HG03558 (cell line): ENCODE data around the gene FSD2.
"Not testable (repeated sequence)": the region's sequence is repeated elsewhere in the genome, so short reads cannot be mapped to it uniquely, and the experiment has no call there.

Experiments used
- ATAC-seq: cut with Tn5 transposase; IDR thresholded peaks from one replicate; pipeline ENCODE4 v1.9.1; 2021; ENCODE audit warnings: moderate number of reproducible peaks; ENCODE audit not compliant: unreplicated experiment; ENCODE audit errors: extremely low read depth

FSD2 gene

DNA sequence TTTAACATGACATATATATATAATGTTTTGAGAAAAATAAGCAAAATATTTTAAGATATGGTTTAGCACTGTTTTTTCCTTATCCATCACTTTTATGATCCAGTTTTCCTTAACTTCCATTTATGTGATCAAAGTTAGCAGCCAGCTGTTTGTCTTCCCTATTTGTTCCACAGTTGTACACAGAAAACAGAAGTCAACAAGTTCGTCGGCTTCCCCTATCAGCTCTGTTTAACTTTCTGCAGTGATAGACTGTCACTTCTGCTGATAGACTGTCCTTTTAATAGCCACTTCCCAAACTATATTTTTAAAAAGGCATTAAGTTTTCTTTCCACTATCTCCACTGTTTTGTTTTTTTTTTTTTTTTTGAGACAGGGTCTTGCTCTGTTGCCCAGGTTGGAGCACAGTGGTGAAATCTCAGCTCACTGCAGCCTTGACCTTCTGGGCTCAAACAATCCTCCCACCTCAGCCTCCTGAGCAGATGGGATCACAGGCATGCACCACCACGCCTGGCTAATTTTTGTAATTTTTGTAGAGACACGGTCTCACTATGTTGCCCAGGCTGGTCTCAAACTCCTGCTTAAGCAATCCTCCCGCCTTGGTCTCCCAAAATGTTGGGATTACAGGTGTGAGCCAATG lies 7.2 kb downstream of the FSD2 start:
- no peak for ATAC-seq

DNA sequence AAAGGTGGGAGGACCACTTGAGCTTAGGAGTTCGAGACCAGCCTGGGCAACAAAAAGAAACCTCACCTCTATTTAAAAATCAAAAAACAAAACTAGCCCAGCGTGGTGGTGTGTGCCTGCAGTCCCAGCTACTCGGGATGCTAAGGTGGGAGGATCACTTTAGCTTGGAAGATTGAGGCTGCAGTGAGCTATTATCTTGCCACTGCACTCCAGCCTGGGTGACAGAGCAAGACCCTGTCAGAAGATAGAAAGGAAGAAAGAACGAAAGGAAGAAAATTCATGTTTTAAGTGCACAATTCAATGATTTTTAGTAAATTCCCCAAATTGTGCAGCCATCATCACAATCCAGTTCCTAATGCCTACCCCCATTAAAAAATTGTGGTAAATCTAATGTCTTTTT lies 7.8 kb downstream of the FSD2 start:
- ATAC-seq: no peak

- no peak for ATAC-seq
These were observed 12.1 kb downstream of the FSD2 start for GRCh38 chr15:82793737-82794136.

- ATAC-seq: no peak
These were observed 13.8 kb downstream of the FSD2 start for GRCh38 chr15:82792068-82792467.

DNA sequence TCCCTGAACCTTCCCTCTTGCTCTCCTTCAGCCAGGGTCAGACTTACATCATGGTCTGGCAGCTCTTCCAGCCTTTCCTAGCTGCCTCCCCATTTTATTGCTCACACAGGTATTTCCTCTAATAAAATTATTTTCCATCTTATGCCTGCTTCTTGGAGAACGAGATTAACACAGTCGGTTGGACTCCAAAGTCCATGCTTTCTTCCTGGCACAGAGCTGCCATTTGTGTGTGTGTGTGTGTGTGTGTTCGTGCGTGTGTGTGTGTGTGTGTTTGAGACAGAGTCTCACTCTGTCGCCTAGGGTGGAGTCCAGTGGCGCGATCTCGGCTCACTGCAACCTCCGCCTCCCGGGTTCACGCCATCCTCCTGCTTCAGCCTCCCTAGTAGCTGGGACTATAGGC lies 15.5 kb downstream of the FSD2 start:
- ATAC-seq: no peak

- no peak for ATAC-seq
These were observed 16.4 kb downstream of the FSD2 start for GRCh38 chr15:82789491-82789890.

DNA sequence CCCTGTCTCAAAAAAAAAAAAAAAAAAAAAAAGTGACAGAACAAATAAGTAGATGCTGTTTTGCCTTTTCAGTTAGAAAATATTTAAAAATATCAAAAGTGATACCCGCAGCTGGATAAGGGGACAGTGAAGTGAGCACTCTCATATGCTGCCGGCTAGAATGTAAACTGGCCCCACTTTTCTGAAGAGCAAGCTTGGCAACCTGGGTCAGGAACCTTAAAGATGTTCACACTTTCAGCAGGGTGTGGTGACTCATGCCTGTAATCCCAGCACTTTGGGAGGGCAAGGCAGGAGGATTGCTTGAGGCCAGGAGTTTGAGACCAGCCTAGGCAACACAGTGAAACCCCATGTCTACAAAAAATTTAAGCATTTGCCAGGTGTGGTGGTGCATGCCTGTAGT lies 17.4 kb downstream of the FSD2 start:
- ATAC-seq: no peak

DNA sequence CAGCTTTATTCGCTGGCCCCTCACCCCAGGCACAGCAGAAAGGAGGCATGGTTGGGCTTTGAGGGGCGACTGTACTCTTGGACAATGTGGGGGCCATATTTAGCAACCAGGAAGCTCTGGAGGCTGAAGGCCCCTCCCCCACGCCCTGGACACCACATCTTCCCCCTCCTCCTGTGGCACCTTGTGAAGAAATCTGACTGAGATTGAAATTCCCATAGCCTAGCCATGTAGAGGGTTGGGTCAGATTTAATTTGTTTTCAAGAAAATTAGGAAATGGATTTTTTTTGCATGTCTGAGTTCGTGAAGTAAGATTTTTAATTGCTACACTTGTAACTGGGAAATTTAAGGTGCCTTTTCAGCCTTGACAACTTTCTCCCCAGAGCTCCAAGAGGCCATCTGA lies 24.5 kb downstream of the FSD2 start:
- ATAC-seq: no peak

GRCh38 chr15:82778755-82779154 lies 27.1 kb downstream of the FSD2 start:
- no peak for ATAC-seq

DNA sequence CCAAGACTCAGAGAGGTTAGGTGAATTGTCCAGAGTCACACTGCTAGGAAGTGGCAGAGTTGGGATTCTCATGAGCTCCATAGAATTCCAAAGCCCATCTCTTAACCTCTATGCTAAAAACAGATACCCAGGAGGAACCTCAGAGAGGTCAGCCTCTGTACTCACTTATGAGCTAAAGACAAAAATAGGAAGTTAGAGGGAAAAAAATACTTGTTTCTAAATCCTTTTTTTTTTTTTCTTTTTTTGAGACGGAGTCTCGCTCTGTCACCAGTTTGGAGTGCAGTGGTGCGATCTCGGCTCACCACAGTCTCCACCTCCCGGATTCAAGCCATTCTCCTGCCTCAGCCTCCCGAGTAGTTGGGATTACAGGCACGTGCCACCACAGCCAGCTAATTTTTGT lies 31.4 kb downstream of the FSD2 start:
- no peak for ATAC-seq

DNA sequence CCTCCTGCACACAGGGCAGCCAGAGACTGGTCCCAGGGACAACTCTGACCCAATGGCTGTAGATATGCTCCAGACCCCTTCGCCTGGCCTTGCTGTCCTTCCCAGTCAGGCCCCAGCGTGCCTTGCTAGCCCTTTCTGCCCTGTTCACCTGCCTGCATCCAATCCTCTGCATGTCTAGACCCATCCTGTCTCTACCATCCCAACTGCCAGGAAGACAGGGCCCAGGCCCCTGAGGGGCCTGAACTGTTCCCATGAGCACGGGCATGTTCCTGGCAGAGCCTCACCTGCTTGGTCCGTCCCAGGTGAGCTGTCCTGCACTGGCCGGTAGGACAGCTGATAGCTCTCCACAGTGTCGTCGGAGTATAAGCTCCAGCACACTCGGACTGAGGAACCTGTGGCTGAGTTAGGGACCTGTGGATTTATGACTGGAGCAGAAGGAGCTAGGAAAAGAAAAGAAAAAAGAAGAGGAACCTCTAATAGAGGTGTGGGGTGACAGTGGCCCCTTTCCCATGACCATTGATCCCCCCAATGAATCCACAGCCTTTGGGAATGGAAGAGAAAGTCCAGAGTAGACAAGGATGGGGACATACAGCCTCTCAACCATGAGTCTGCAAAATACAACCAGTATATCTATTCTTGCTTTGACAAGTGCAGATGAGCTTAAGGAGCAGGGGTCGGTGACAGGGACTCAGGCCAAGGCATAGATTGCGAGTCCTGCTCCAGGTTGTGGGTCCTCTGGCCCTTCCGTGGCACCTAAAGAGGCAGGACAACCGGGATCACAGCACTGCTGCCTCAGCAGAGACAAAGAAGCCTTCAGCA lies 33.9 kb downstream of the FSD2 start:
- ATAC-seq: no peak

DNA sequence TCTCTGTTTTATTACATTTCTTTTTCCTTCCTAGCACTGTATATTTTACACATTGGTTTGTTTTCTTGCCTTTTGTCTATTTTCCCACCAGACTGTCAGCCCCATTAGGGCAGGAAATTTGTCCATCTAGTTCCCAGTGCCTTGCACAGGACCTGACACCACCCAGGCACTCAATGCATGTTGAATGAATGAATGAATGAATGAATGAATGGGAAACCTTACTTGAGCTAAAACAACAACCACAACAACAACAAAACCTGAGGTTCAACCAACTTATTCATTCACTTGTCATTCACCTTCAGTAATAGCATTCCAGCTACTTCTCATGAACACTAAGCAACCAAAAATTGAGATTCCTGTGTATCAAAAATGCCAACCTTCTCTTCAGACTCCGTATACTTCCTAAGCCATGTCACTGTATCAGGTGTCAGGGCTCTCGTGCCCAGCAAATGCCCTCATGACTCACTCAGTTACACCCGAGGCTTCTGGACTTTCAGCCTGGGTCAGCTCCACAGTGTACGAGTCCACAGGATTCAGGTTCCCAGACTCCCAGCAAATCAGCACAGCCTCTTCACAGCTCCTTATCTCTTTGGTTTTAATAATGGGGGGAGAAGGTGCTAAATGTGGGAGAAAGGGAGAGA lies 37.3 kb downstream of the FSD2 start:
- no peak for ATAC-seq

- ATAC-seq: no peak
These were observed 38.6 kb downstream of the FSD2 start for GRCh38 chr15:82767163-82767829.

DNA sequence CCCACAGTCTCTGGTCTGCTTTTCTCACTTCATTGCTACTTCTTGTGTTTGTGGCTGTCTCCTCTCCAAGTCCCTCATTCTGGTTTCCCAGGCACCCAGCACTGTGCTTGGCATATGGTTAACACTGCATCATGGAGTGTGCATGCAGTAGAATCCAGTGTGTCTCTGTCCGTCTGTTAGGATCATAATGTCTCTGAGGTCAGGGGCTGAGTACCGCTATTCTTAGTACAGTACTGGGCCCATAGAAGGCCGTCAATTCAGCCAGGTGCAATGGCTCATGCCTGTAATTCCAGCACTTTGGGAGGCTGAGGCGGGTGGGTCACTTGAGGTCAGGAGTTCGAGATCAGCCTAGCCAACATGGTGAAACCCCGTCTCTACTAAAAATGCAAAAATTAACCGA lies 39.7 kb downstream of the FSD2 start:
- ATAC-seq: not testable (repeated sequence)

GRCh38 chr15:82764740-82765139 lies 41.1 kb downstream of the FSD2 start:
- ATAC-seq: no peak

- ATAC-seq: no peak
These were observed 41.8 kb downstream of the FSD2 start for GRCh38 chr15:82764117-82764490.

GRCh38 chr15:82763361-82764116 lies 42.3 kb downstream of the FSD2 start:
- no peak for ATAC-seq

- no peak for ATAC-seq
These were observed 54.6 kb downstream of the FSD2 start for GRCh38 chr15:82751308-82751707.

GRCh38 chr15:82750831-82751180 lies 55.1 kb downstream of the FSD2 start:
- no peak for ATAC-seq
